Pancreas (tissue), 10 donors: Measurements from ENCODE around the gene ZNF860. TPM values are rescaled to one million over a fixed set of nuclear protein-coding genes. Genes with fewer than 3 reads are reported as not detected.

ENCODE experiments used
- ATAC-seq, 4 donors: fragments of 200-7000 bp; cut with Tn5 transposase; one replicate each; pipeline versions ENCODE4 v1.8.0 to v1.9.1; 2020; ENCODE audit warnings: mild to moderate bottlenecking in 4 of 4, moderate library complexity in 4 of 4
- DNase-seq, 6 donors: peaks; one replicate each; pipeline ENCODE4 v3.0.0-alpha.2; 2020
- FAIRE-seq: peaks from 2 replicates; lab custom pipeline; 2012; peaks lifted over from hg19 to GRCh38; lab: Jason Lieb, UNC
- H3K27ac ChIP-seq, 4 donors: fragments of 200-600 bp; sonication (generic); 1 replicate in 3 of 4; 2 replicates in 1 of 4; pipeline versions ENCODE4 v1.5.0 to v1.8.0; 2020
- H3K27me3 ChIP-seq, 4 donors: fragments of 200-600 bp; one replicate each; pipeline ENCODE4 v1.8.0; 2021
- H3K36me3 ChIP-seq, 3 donors: fragments of 200-600 bp; sonication (generic) in 1 of 3; one replicate each; pipeline versions ENCODE4 v1.5.0 to v1.8.0; 2020 to 2021
- H3K4me1 ChIP-seq, 3 donors: fragments of 200-600 bp; one replicate each; pipeline ENCODE4 v1.8.0; 2021
- H3K4me3 ChIP-seq, 4 donors: fragments of 200-600 bp; sonication (generic) in 2 of 4; one replicate each; pipeline versions ENCODE4 v1.5.0 to v1.8.0; 2020 to 2021
- H3K9me3 ChIP-seq, 4 donors: fragments of 200-600 bp; one replicate each; pipeline ENCODE4 v1.8.0; 2021
- CTCF ChIP-seq, 4 donors: fragments of 200-600 bp; sonication (generic) in 3 of 4; IDR thresholded peaks; one replicate each; pipeline versions ENCODE4 v1.5.0 to v1.8.0; 2021; ENCODE audit warnings: antibody characterized with exemption in 4 of 4
- WGBS, 2 donors: extraction: QIAGEN DNeasy Blood & Tissue Kit; methylation state at CpG; one replicate each; pipeline ENCODE4 v1.1.7; 2013; 5-methylcytosine and 5-hydroxymethylcytosine counted together
- intact Hi-C, 3 donors: fragments of 100-400 bp; cut with DNase I; formaldehyde crosslinking; loops; one replicate each; pipeline versions ENCODE4 v1.11.1 to v1.14.2; 2022
- polyA plus RNA-seq, 2 donors: library from polyadenylated mRNA; stranded (reverse); fragments of 200-250 nt; gene quantifications; one replicate each; pipeline ENCODE4 v1.2.3, GENCODE V29; 2013
- total RNA-seq, 6 donors: library from RNA; stranded (reverse); fragmentation: NEBNext Ultra II Directional in 4 of 6; extraction: Animal tissue kit (Norgen Biotek cat#: 25700) in 4 of 6; gene quantifications; one replicate each; pipeline versions ENCODE4 v1.2.1 to v1.2.4, GENCODE V29; 2021 to 2023
- donor health status: healthy with polysubstance abuse.
- donor health status: DM: no; HTN: no; CAD: no; lungs with moderate emphysema.
- donor health status: DM: no; HTN: no; CAD: no.
- donor health status: control.
- donor health status: control.
- donor health status: Bipolar disorder and iron deficiency.
- donor health status: DM: yes; HTN: yes; CAD: no.
- donor health status: DM: no; HTN: no; CAD: no.
- donor health status: DM: no; HTN: no; CAD: no.
- donor health status: DM: yes; HTN: yes; CAD: no.

ZNF860 gene
- total and polyA plus RNA-seq, 8 donors, result 0.08 to 0.76 (median 0.29) TPM; not detected in 1

- no peak for ATAC-seq
- FAIRE-seq, result no peak
- Histone ChIP-seq H3K4me1 (no peaks in the 10 kb centered on the region), H3K9me3 (no peaks in the 10 kb centered on the region), H3K27ac (no peak overlapping the region), H3K4me3 (no peak overlapping the region), H3K36me3 (no peaks in the 10 kb centered on the region), H3K27me3 (no peaks in the 10 kb centered on the region)
- WGBS, 2 donors, result 98% methylated on average over 3 of the region's 3 CpGs
- intact Hi-C loops, result no loop called here
- no peak for DNase-seq
- TF ChIP-seq CTCF (IDR thresholded peaks at IDR 0.05), result no peak
These were observed 9.9 kb upstream of the ZNF860 start for GRCh38 chr3:31971607-31972006.

- no peak overlapping the region for H3K27ac ChIP-seq
- intact Hi-C loops, result no loop called here
- H3K27me3 ChIP-seq, result no peaks in the 10 kb centered on the region
- WGBS, 2 donors, result 73 to 84% methylated on average over 4 of the region's 4 CpGs
- no peak for TF ChIP-seq CTCF (IDR thresholded peaks at IDR 0.05)
- no peaks in the 10 kb centered on the region for H3K36me3 ChIP-seq
- no peaks in the 10 kb centered on the region for H3K4me1 ChIP-seq
- H3K4me3 ChIP-seq, result no peak overlapping the region
- FAIRE-seq, result no peak
- ATAC-seq, result no peak
- no peak for DNase-seq
- H3K9me3 ChIP-seq, result no peaks in the 10 kb centered on the region
These were observed 8.5 kb upstream of the ZNF860 start for GRCh38 chr3:31973081-31973480.

- intact Hi-C loops, result no loop called here
- Histone ChIP-seq H3K27me3 (no peaks in the 10 kb centered on the region), H3K27ac (no peak overlapping the region), H3K9me3 (no peaks in the 10 kb centered on the region), H3K36me3 (no peaks in the 10 kb centered on the region), H3K4me1 (no peaks in the 10 kb centered on the region), H3K4me3 (no peak overlapping the region)
- ATAC-seq (no peak), DNase-seq (no peak), FAIRE-seq (no peak)
- TF ChIP-seq CTCF (IDR thresholded peaks at IDR 0.05), result no peak
- WGBS, 2 donors, result 93 to 94% methylated on average over 5 of the region's 5 CpGs
These were observed 7.7 kb upstream of the ZNF860 start for GRCh38 chr3:31973837-31974236.

DNA sequence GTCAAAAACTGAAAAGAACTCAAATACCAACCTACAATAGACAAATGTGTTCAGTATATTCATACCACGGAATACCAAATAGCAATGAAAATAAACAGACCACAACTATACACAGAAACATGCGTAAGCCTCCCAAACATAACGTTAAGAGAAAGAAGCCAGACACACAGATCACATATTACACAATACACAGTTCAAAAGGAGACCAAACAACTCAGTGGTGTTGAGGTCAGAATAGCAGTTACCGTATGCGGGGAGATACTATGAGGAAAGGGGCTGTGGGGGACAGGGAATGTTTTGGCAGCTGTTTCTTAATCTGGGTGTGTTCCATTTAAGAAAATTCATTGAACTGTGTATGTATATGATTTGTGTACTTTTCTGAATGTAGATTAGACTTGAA, 7.1 kb upstream of the ZNF860 start:
- no peak for FAIRE-seq
- Histone ChIP-seq H3K9me3 (no peaks in the 10 kb centered on the region), H3K27me3 (no peaks in the 10 kb centered on the region), H3K27ac (no peak overlapping the region), H3K36me3 (no peaks in the 10 kb centered on the region), H3K4me3 (no peak overlapping the region), H3K4me1 (no peaks in the 10 kb centered on the region)
- 76 to 88% methylated on average over 5 of the region's 5 CpGs for WGBS, 2 donors
- DNase-seq, result no peak
- no peak for TF ChIP-seq CTCF (IDR thresholded peaks at IDR 0.05)
- intact Hi-C loops, result no loop called here
- no peak for ATAC-seq

GRCh38 chr3:31974964-31975363, 6.6 kb upstream of the ZNF860 start:
- Histone ChIP-seq H3K4me1 (peaks cover 0 to 4% (median 0%) of the 10 kb centered on the region in 3 donors), H3K27ac (no peak overlapping the region), H3K27me3 (no peaks in the 10 kb centered on the region), H3K36me3 (no peaks in the 10 kb centered on the region), H3K9me3 (no peaks in the 10 kb centered on the region), H3K4me3 (no peak overlapping the region)
- no peak for TF ChIP-seq CTCF (IDR thresholded peaks at IDR 0.05)
- FAIRE-seq (no peak), ATAC-seq (no peak), DNase-seq (no peak)
- 89 to 91% methylated on average over 5 of the region's 5 CpGs for WGBS, 2 donors
- intact Hi-C loops, result no loop called here
